CD14-positive monocyte (primary cell): Measurements from ENCODE around the gene EPAS1. TPM values are rescaled to one million over a fixed set of nuclear protein-coding genes. Genes with fewer than 3 reads are reported as not detected.

Experiments used
- DNase-seq, 3 donors: peaks; one replicate each; pipeline ENCODE4 v3.0.0-alpha.2; 2011 to 2022
- H2AFZ ChIP-seq: 2 replicates; pipeline ENCODE4 v1.6.0; 2012; ENCODE audit warnings: mild to moderate bottlenecking, low read depth, low read length, inconsistent platforms; ENCODE audit not compliant: insufficient read depth, poor library complexity, severe bottlenecking
- H3K27ac ChIP-seq, 2 donors: 1 replicate in 1 of 2; 2 replicates in 1 of 2; pipeline ENCODE4 v1.5.1; 2012 to 2013; ENCODE audit warnings: low read length in 2 of 2, control low read depth in 1 of 2, inconsistent platforms in 1 of 2, low read depth in 1 of 2, mild to moderate bottlenecking in 1 of 2
- H3K27me3 ChIP-seq, 2 donors: one replicate each; pipeline versions ENCODE4 v1.6.0 to v1.6.1; 2011 to 2013; ENCODE audit warnings: low read length in 2 of 2; ENCODE audit not compliant: control insufficient read depth in 2 of 2, insufficient read depth in 2 of 2
- H3K36me3 ChIP-seq, 2 donors: replicated peaks in 1 of 2; 1 replicate in 1 of 2; 2 replicates in 1 of 2; pipeline versions ENCODE4 v1.5.1 to v1.6.1; 2012 to 2013; ENCODE audit warnings: low read length in 2 of 2, control low read depth in 1 of 2, inconsistent platforms in 1 of 2, mild to moderate bottlenecking in 1 of 2; ENCODE audit not compliant: insufficient read depth in 2 of 2, control insufficient read depth in 1 of 2
- H3K4me1 ChIP-seq, 2 donors: 1 replicate in 1 of 2; 2 replicates in 1 of 2; pipeline versions ENCODE4 v1.5.1 to v1.6.1; 2012 to 2013; ENCODE audit warnings: low read length in 2 of 2, control low read depth in 1 of 2, inconsistent platforms in 1 of 2, mild to moderate bottlenecking in 1 of 2, moderate library complexity in 1 of 2; ENCODE audit not compliant: insufficient read depth in 2 of 2, control insufficient read depth in 1 of 2
- H3K4me2 ChIP-seq: replicated peaks from 2 replicates; pipeline ENCODE3; 2012; ENCODE audit warnings: low read length, moderate library complexity, mild to moderate bottlenecking; ENCODE audit not compliant: poor library complexity, severe bottlenecking; ENCODE audit errors: extremely low read depth
- H3K4me3 ChIP-seq, 3 experiments: fragments of 200-600 bp in 1 of 3; sonication (generic) in 1 of 3; replicated peaks in 1 of 3; 1 replicate in 2 of 3; 2 replicates in 1 of 3; pipeline ENCODE4 v1.5.1; 2011 to 2013; ENCODE audit warnings: low read length in 3 of 3, mild to moderate bottlenecking in 3 of 3, control low read depth in 2 of 3, low read depth in 2 of 3, inconsistent platforms in 1 of 3, moderate library complexity in 1 of 3
- H3K79me2 ChIP-seq: 2 replicates; pipeline ENCODE4 v1.6.0; 2012; ENCODE audit warnings: mild to moderate bottlenecking, control low read depth, inconsistent platforms, low read length, moderate library complexity; ENCODE audit not compliant: insufficient read depth
- H3K9ac ChIP-seq: 2 replicates; pipeline ENCODE4 v1.6.0; 2017; ENCODE audit warnings: low read length, mild to moderate bottlenecking; ENCODE audit not compliant: insufficient read depth, poor library complexity, severe bottlenecking
- H3K9me3 ChIP-seq, 2 donors: replicated peaks in 1 of 2; 1 replicate in 1 of 2; 2 replicates in 1 of 2; pipeline versions ENCODE4 v1.5.1 to v1.6.1; 2012 to 2013; ENCODE audit warnings: low read length in 2 of 2, control low read depth in 1 of 2; ENCODE audit not compliant: control insufficient read depth in 1 of 2, insufficient read depth in 1 of 2
- H4K20me1 ChIP-seq: 2 replicates; pipeline ENCODE4 v1.6.0; 2012; ENCODE audit warnings: mild to moderate bottlenecking, low read length, control low read depth, moderate library complexity; ENCODE audit not compliant: insufficient read depth
- H3K27ac Mint-ChIP-seq, 7 donors: one replicate each; pipeline ENCODE4 v1.8.0; 2020; ENCODE audit warnings: mild to moderate bottlenecking in 7 of 7, mixed read lengths in 7 of 7, moderate library complexity in 6 of 7, inconsistent platforms in 2 of 7
- H3K27me3 Mint-ChIP-seq, 3 donors: one replicate each; pipeline ENCODE4 v1.8.0; 2021 to 2022; ENCODE audit warnings: low read depth in 3 of 3, mild to moderate bottlenecking in 3 of 3, mixed read lengths in 3 of 3, moderate library complexity in 3 of 3, inconsistent platforms in 1 of 3
- H3K36me3 Mint-ChIP-seq, 2 donors: one replicate each; pipeline ENCODE4 v1.8.0; 2020; ENCODE audit warnings: mixed read lengths in 2 of 2, inconsistent platforms in 1 of 2, mild to moderate bottlenecking in 1 of 2
- H3K4me1 Mint-ChIP-seq: one replicate; pipeline ENCODE4 v1.8.0; 2020; ENCODE audit warnings: mild to moderate bottlenecking, mixed read lengths
- H3K4me3 Mint-ChIP-seq, 2 donors: one replicate each; pipeline ENCODE4 v1.8.0; 2020; ENCODE audit warnings: mild to moderate bottlenecking in 2 of 2, mixed read lengths in 2 of 2, moderate library complexity in 1 of 2
- H3K9me3 Mint-ChIP-seq, 7 donors: one replicate each; pipeline ENCODE4 v1.8.0; 2020 to 2022; ENCODE audit warnings: mixed read lengths in 7 of 7, mild to moderate bottlenecking in 6 of 7, moderate library complexity in 6 of 7, inconsistent platforms in 2 of 7
- CTCF ChIP-seq: fragments of 200-600 bp; IDR thresholded peaks from one replicate; pipeline ENCODE4 v1.8.0; 2022; ENCODE audit warnings: antibody characterized with exemption, mild to moderate bottlenecking
- WGBS: methylation state at CpG from one replicate; pipeline ENCODE4 v1.1.5; 2013; ENCODE audit warnings: missing lambda C conversion rate; ENCODE audit not compliant: insufficient coverage; 5-methylcytosine and 5-hydroxymethylcytosine counted together
- intact Hi-C, 2 donors: fragments of 100-400 bp; cut with micrococcal nuclease; formaldehyde crosslinking; loops; one replicate each; pipeline versions ENCODE4 v1.15.0 to v1.15.1; 2023
- polyA plus RNA-seq, 3 donors: library from polyadenylated mRNA; depleted of rRNA in 1 of 3; unstranded in 2 of 3; stranded (reverse) in 1 of 3; fragments of 300-500 nt in 2 of 3; fragments of >200 nt in 1 of 3; fragmentation: Illumina TruSeq in 2 of 3; gene quantifications; 1 replicate in 2 of 3; 2 replicates in 1 of 3; pipeline ENCODE4 v1.2.3, GENCODE V29; 2012 to 2021

Gene EPAS1
- polyA plus RNA-seq, 3 donors: 0.11 to 1.0 (median 0.88) TPM

GRCh38 chr2:46368401-46368800 is 71.2 kb downstream of the EPAS1 start:
- no peak for DNase-seq

GRCh38 chr2:46369783-46370182 is 72.6 kb downstream of the EPAS1 start:
- H3K9ac ChIP-seq: no peak overlapping the region
- no peaks in the 10 kb centered on the region for H3K79me2 ChIP-seq
- Mint-ChIP-seq H3K36me3 (peaks cover 0 to 3% of the 10 kb centered on the region in 2 donors), H3K9me3 (no peaks in the 10 kb centered on the region), H3K4me3 (no peak overlapping the region), H3K27me3 (peaks cover 0 to 3% (median 0%) of the 10 kb centered on the region in 3 donors), H3K4me1 (peaks cover 22% of the 10 kb centered on the region), H3K27ac (no peak overlapping the region)
- no peaks in the 10 kb centered on the region for H3K27me3 ChIP-seq
- H3K9me3 ChIP-seq: no peaks in the 10 kb centered on the region
- 67% methylated on average over 1 of the region's 5 CpGs for whole genome bisulfite sequencing
- intact Hi-C loops: loop anchor here (5.0 to 10.0 kb wide), 4 partner anchors 135 to 365 kb away; no protein-coding TSS in a partner anchor
- H3K4me2 ChIP-seq: no peak overlapping the region
- H3K4me1 ChIP-seq: peaks cover 7 to 14% of the 10 kb centered on the region in 2 donors
- H3K4me3 ChIP-seq: no peak overlapping the region
- TF ChIP-seq CTCF: no peak
- no peak for DNase-seq
- H3K36me3 ChIP-seq: no peaks in the 10 kb centered on the region
- no peak overlapping the region for H2AFZ ChIP-seq
- H4K20me1 ChIP-seq: no peaks in the 10 kb centered on the region
- no peak overlapping the region for H3K27ac ChIP-seq

More at GRCh38 chr2:46368401-46368800, 71.2 kb downstream of the EPAS1 start:
- H3K9ac ChIP-seq: no peak overlapping the region
- H3K36me3 ChIP-seq: no peaks in the 10 kb centered on the region
- H3K4me1 Mint-ChIP-seq: peaks cover 27% of the 10 kb centered on the region
- H3K4me3 ChIP-seq: no peak overlapping the region
- no peaks in the 10 kb centered on the region for H3K9me3 Mint-ChIP-seq
- peaks cover 0 to 3% (median 2%) of the 10 kb centered on the region in 3 donors for H3K27me3 Mint-ChIP-seq
- intact Hi-C loops: loop anchor here (5.0 to 10.0 kb wide), 4 partner anchors 134 to 364 kb away; no protein-coding TSS in a partner anchor
- H2AFZ ChIP-seq: no peak overlapping the region
- no peak overlapping the region for H3K27ac Mint-ChIP-seq
- no peak overlapping the region for H3K4me2 ChIP-seq
- peak overlapping the region in 1 of 2 donors; percentile 22 for H3K4me3 Mint-ChIP-seq
- no peaks in the 10 kb centered on the region for H3K79me2 ChIP-seq
- 0% methylated on average over 1 of the region's 2 CpGs for WGBS
- no peaks in the 10 kb centered on the region for H4K20me1 ChIP-seq
- no peak for TF ChIP-seq CTCF
- H3K4me1 ChIP-seq: peaks cover 11 to 14% of the 10 kb centered on the region in 2 donors
- no peaks in the 10 kb centered on the region for H3K27me3 ChIP-seq
- H3K27ac ChIP-seq: no peak overlapping the region
- H3K36me3 Mint-ChIP-seq: no peaks in the 10 kb centered on the region
- H3K9me3 ChIP-seq: no peaks in the 10 kb centered on the region
